Suppressor macrophage treated with lipopolysaccharide for 4 hours (primary cell): ENCODE measurements around the gene PGR.
"Not testable (repeated sequence)": the region's sequence is repeated elsewhere in the genome, so short reads cannot be mapped to it uniquely, and the experiment has no call there.

ENCODE experiments used
- DNase-seq: peaks from one replicate; pipeline ENCODE4 v3.0.0-alpha.2; 2020

Gene PGR

GRCh38 chr11:101063706-101064105 is 65.9 kb downstream of the PGR start:
- no peak for DNase-seq

DNA sequence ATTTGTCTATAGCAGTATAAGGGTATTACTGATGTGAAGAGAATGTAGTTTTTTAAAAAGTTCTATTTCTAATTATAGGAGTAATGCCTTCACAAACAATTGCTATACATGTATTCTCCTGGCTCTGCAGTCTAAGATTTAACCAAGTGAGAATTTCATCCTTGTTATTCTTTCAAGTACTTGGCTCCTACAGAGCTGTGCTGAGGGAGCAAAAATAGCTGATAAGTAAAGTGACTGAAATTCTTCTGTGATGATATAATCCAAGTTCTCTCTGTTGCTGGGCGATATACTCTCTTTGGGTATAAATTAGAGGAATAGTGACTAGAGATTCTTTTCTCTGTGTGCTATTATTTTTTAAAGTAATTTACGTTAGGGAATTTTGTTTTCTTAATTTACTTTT is 68.0 kb downstream of the PGR start:
- no peak for DNase-seq

GRCh38 chr11:101059331-101059730 is 70.3 kb downstream of the PGR start:
- no peak for DNase-seq

- DNase-seq: no peak
These were observed 76.1 kb downstream of the PGR start for GRCh38 chr11:101053492-101053891.

- no peak for DNase-seq
These were observed 77.9 kb downstream of the PGR start for GRCh38 chr11:101051677-101052076.

DNA sequence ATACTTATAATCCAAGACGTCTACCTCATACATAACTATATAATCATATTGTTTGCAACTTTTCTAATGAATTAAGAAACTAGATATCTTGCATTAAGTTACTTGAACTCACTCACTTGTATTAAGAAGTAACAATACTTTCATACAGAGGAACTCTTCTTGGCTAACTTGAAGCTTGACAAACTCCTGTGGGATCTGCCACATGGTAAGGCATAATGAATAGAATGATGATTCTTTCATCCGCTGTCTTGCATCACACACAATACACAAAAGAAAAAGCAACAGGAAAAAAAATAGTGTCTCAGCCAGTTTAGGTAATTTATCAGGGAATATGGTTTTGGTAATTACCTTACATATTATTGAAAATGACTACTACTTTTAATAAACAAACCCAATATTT is 79.8 kb downstream of the PGR start:
- no peak for DNase-seq

DNA sequence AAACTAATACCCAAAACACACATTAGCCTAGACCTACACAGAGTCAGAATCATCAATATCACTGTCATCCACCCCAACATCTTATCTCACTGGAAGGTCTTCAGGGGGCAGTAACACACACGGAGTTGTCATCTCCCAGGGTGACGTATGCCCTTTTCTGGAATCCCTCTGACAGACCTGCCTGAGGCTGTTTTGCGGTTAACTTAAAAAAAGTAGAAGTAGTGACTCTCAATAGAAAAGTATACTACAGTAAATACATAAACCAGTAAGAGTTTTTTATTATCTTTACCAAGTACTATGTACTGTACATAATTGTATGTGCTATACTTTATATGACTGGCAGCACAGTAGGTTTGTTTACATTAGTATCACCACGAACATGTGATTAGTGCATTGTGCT is 80.5 kb downstream of the PGR start:
- DNase-seq: no peak

DNA sequence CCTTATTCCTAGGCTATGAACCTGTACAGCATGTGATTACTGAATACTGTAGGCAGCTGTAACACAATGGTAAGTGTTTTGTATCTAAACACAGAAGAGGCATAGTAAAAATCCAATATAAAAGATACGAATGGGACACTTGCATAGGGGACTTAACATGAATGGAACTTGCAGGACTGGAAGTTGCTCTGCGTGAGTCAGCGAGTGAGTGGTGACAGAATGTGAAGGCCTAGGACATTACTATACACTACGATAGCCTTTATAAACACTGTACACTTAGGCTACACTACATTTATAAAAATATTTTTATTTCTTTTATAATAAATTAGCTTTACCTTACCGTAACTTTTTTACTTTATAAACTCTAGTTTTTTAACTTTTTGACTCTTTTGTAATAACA is 81.1 kb downstream of the PGR start:
- DNase-seq: no peak

DNA sequence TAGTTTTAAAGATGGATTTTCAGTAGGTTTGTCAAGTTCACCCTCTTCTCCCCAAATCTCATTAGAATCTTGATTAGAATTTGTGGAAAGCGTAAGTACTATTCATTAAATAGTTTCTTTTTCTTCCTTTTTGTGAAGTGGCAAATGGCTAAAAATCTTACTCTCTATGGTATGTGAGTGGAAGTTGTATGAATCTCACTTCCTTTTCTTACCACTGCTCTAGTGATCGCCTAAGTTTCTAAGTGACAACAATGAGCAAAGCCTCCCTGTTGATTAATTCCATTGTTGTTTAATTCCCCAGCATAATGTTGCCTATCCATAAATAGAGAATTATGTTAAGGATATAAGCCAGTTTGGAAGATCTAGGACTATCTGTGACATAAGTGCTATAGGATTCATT is 82.7 kb downstream of the PGR start:
- DNase-seq: no peak

GRCh38 chr11:101045415-101045814 is 84.2 kb downstream of the PGR start:
- DNase-seq: no peak

- DNase-seq: no peak
These were observed 85.7 kb downstream of the PGR start for GRCh38 chr11:101043940-101044339.

DNA sequence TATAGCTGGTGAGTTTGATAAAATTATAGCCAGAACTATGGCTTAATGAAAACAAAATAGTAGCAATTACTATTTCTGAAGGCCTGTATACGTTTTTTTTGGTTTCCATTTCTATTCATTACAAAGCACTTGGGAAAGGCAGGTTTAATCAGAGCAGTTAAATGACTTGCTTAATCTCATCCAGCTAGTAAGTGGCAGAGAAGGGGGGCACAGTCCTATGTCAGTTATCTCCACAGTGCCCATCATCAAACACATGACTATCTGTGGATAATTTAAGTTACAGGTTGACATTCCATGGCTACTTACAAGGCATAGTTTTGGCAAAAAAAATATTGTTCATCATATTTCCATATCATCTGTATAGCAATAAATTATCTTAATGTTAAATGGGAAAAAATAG is 93.7 kb downstream of the PGR start:
- DNase-seq: no peak

DNA sequence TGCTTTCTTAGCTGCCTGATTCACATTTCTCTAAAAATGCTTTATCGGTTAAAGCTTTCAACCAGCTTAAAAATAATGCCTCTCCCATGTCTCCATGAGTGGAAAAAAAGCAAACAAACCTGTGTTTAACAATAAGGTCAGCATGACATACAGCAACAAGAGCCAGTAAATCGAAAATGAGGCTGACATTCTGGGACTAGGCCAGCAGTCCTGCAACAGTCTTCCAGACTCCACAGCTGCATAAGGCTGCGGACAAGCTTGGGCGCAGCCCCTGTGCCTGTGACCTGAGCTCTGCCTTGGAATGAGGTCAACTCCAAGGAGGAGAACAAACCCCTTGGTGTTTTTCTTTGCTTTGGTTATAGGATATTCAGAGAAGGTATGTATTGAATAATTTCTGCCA is 95.5 kb downstream of the PGR start:
- no peak for DNase-seq

DNA sequence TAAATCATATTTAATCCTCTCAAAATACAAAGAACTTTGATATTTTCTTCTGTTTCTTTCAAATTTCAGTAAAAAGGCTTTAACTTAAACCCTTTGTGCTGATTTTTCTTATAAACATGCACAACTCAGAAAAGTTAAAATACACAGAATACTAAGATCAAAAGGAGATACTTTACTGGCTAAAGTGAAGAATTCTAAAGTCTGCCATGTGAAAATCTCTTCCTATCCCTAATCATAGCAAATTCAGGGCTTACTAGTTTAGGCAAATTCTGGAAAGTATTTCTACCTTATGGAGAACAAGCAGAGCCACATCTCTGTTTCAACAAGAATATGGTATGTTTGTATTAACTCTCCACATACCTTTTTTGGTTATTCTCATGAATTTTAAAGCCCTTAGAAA is 96.6 kb downstream of the PGR start:
- DNase-seq: no peak

- DNase-seq: no peak
These were observed 97.9 kb downstream of the PGR start for GRCh38 chr11:101031713-101032112.

- no peak for DNase-seq
These were observed 98.9 kb downstream of the PGR start for GRCh38 chr11:101030692-101031091.

GRCh38 chr11:101030015-101030414 is 99.6 kb downstream of the PGR start:
- DNase-seq: no peak

DNA sequence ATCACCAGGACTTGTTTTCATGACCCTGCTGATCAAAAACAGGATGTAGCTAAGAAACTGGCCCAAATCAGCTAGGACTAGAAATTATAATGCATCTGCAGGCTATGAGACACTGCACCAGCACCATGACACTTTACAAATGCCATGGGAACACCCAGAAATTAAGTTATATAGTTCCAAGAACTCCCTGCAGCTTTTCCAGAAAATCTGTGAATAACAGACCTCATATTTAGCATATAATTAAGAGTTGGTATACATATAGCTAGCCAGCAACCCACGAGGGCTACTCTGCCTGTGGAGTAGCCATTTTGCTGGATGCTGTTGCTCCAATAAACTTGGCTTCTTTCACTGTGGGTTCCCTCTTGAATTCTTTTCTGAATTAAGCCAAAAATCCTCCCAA is 101.0 kb downstream of the PGR start:
- DNase-seq: no peak

GRCh38 chr11:101022256-101022655 is 107.4 kb downstream of the PGR start:
- DNase-seq: no peak

GRCh38 chr11:101019870-101020269 is 109.7 kb downstream of the PGR start:
- DNase-seq: no peak

- no peak for DNase-seq
These were observed 114.9 kb downstream of the PGR start for GRCh38 chr11:101014600-101015285.

DNA sequence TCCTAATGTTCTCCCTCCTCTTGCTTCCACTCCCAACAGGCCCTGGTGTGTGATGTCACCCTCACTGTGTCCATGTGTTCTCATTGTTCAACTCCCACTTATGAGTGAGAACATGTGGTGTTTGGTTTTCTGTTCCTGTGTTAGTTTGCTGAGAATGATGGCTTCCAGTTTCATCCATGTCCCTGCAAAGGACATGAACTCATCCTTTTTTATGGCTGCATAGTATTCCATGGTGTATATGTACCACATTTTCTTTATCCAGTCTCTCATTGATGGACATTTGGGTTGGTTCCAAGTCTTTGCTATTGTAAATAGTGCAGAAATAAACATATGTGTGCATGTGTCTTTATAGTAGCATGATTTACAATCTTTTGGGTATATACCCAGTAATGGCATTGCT is 115.9 kb downstream of the PGR start:
- not testable (repeated sequence) for DNase-seq

- DNase-seq: no peak
These were observed 117.7 kb downstream of the PGR start for GRCh38 chr11:101011881-101012280.

- no peak for DNase-seq
These were observed 118.7 kb downstream of the PGR start for GRCh38 chr11:101010899-101011298.

DNA sequence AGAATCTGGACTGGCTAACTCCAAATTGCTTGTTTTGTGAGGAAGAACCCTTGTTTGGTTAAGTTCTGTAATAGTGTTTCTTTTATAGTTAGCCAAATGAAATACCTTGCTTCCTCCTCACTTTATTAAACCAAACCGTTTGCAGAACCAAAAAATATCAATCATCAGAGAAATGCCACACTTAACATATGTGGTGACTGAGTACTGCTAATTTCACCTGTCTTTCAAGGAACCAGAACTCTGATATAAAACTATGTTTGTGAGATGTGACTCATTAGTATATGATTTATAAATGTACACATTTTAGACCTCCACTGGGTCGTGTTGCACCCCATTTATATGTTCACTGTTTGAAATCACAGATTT is 119.9 kb downstream of the PGR start:
- no peak for DNase-seq
